NCI-H226 (cell line): Measurements from ENCODE around the gene GJC3.
"Not testable (repeated sequence)": the region's sequence is repeated elsewhere in the genome, so short reads cannot be mapped to it uniquely, and the experiment has no call there.

ENCODE experiments used
- DNase-seq: peaks from one replicate; pipeline ENCODE4 v3.0.0-alpha.2; 2015

The GJC3 gene

DNA sequence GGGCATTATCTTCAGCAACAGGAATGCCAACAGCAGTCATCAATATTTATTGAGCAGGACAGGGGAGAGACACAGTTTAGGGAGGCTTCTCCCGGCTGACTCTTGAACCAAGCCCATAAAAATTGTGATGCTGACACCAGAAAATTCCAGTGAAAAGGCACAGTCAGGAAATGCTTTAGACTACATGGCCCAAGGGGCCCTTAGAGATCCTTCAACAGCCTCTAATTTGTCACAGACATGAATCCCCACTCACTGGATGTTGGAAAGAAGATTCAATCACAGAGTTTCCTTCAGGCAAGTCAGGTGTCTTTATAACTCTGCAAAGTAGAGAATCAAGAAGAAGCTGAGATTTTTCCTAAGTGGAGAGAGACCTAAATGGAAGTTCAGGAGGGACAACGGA is 1.2 kb downstream of the GJC3 start:
- no peak for DNase-seq

- no peak for DNase-seq
These were observed 1.9 kb downstream of the GJC3 start for GRCh38 chr7:99927536-99927935.

GRCh38 chr7:99926321-99926720 is 3.1 kb downstream of the GJC3 start:
- DNase-seq, result no peak

DNA sequence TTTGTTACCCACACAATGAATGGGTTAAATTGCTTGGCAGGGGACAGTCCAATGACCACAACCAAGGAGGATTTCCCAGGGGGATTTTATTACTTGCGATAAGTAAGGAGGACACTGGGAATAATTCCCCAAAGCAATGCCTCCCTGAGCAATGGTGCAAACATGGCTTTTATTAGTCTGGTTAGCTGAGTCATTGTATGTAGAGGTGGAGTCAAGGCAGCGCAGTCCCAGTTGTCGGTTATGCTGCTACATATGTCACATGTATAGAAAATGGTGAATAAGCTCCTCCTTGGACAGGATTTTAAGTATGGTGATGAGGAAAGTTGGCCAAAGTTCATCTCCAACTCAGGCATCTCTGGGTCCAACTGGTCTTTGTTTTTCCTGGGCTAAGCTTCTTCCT is 6.2 kb downstream of the GJC3 start:
- DNase-seq, result no peak

GRCh38 chr7:99920149-99920548 is 9.3 kb downstream of the GJC3 start:
- DNase-seq, result no peak

DNA sequence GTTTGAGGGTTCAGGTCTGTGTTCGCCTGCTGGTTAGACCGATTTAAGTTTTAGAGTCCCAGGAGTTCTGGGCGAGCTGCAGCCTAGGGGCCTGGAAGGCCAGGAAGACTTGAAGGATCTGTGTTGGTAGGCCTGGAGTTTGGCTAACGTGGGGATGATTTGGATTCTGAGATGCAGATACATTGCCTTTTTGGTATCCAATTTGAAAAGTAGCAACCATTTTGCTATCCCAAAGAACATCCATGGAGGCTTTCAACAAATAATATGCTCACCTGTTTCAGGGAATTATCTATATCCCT is 9.7 kb downstream of the GJC3 start:
- DNase-seq, result no peak

DNA sequence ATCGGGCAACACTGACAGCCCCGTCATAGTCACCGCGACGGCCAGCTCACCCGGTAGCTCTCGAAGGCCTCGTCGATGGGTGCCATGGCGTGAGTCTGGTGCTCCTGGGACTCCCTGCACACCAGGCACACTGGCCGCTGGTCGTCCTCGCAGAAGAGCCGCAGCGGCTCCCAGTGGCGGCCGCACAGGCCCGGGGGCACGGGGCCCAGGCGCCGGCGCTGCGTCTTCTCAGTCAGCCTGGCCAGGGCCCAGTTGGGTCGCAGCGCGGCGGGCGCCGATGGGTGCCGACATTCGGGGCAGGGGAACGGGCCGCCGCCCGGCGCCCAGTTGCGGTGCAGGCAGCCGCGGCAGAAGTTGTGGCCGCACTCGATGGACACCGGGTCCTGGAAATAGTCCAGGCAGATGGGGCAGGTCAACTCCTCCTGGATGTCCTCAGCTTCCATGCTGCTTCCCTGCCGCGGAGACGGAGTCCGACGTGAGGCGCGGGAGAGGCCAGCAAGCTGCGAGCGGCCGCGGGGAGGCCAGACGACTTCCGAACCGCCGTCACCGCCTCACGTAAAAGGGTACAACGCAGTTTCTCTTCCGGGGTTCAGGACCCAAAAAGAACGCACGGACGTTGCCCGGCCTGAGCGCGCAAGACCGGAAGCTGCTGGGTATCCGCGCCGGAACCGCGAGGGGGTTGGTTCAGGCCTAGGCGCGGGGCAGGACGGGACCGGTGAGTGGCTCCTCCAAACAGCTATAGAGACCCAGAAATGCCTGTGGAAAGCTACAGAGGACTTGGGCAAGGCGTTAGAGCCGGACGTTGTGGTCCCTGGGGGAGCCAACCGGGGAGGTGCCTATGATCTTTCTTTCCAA is 10.2 kb downstream of the GJC3 start, which contains the start of gene TRIM4:
Gene TRIM4, minus strand, starts transcription at position 572 of the 855 bp plus-strand sequence. Its CDS starts 129 bp downstream, at position 443.
- peak; percentile 92 for DNase-seq

- DNase-seq, result no peak
These were observed 18.4 kb downstream of the GJC3 start for GRCh38 chr7:99910976-99911375.

- DNase-seq, result no peak
These were observed 27.8 kb downstream of the GJC3 start for GRCh38 chr7:99901581-99901980.

DNA sequence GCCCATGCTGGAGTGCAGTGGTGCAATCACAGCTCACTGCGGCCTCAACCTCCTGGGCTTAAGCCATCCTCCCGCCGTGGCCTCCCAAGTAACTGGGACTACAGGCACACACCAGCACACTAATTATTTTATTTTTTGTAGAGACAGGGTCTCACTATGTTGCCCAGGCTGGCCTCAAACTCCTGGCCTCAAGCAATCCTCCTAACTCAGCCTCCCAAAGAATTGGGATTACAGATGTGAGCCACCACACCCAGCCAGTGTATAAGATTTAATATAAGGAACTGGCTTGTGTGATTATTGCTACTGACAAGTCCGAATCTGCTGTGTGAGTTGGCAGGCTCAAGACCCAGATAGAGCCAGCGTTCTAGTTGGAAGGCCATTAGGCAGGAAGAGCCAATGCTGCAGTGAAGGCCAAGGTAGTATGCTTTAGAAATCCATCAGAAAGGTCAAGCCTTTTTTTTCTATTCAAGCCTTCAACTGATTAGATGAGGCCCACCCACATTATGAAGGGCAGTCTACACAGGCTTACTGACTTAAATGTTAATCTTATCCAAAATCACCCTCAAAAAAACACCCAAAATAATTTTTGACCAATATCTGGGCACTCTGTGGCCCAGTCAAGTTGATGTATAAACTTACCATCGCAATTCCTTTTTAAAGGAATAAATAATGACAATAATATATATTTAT is 29.4 kb downstream of the GJC3 start:
- DNase-seq, result no peak

DNA sequence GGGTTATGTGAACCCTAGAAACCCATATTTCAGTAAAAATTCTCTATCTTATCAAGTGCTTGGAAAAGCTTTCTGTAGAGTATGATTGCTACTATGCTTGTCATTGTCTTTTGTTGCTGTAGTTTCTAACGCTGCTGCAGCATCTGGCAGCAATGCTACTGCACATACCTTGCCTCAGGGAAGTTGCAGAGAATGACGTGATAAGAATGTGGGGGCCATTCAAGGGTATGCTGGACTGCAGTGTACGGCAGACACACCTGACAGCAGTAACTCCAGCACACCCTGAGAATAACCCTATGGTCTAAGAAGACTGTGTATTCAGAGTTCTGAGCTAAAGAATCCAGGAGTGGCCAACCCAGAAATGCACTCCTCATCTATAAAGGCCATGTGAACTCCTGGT is 30.6 kb downstream of the GJC3 start:
- DNase-seq, result no peak

DNA sequence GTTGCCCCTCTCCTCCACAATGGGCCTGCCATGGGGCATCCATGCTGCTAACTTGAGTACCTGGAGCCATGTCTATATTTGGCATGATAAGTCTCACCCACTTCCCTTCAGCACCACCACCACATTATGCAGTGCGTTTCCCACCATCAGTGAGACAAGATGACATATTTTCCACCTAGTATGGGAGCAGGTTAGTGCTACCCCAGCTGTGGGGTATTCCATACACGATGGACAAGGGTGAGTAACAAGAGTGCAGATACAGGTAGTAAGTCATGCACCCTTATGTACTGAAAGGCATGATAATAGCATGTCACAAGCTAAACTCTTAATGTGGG is 31.4 kb downstream of the GJC3 start:
- no peak for DNase-seq

GRCh38 chr7:99897322-99898022 is 31.9 kb downstream of the GJC3 start:
- DNase-seq, result no peak

- DNase-seq, result no peak
These were observed 34.7 kb downstream of the GJC3 start for GRCh38 chr7:99894738-99895137.

- no peak for DNase-seq
These were observed 36.1 kb downstream of the GJC3 start for GRCh38 chr7:99893280-99893679.

GRCh38 chr7:99890348-99890747 is 39.1 kb downstream of the GJC3 start:
- not testable (repeated sequence) for DNase-seq

- DNase-seq, result not testable (repeated sequence)
These were observed 41.1 kb downstream of the GJC3 start for GRCh38 chr7:99888366-99888765.

DNA sequence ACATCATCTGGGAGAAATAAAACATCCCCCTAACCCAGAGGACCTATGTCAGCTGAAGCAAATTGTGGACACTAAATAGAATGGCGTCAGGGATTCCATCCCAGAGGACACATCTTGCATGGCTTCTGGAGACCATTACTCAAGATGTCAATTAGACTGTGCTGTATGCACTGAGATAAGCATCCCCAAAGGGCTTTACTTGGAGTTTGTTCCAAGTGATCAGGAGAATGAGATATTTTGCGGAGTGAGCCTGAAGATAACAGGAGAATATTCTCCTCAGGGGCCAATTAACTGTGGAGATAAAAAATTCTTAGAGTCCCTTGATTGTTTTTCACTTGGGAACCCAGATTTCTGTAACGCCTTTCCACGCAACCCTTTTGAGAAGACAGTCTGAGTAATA is 48.0 kb downstream of the GJC3 start:
- no peak for DNase-seq

- no peak for DNase-seq
These were observed 52.5 kb downstream of the GJC3 start, which contains the start of gene OR2AE1 for GRCh38 chr7:99876933-99877332. Gene OR2AE1 (minus strand): TSS chr7:99877033. CDS start chr7:99877033, 0 bp downstream.

DNA sequence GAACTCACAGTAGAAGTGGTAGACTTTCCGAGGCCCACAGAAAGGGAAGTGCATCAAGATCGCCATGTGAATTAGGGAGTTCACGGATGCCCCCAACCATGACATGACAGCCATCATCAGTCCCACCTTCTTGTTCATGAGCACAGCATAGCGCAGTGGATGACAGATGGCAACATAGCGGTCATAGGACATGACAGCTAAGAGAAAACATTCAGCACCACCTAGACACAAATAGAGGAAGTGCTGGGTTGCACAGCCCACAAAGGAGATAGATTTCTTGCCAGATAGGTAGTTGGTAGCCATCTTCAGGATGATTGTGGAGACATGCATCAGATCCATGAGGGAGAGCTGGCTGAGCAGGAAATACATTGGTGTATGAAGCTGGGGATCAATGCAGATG is 52.9 kb downstream of the GJC3 start:
- DNase-seq, result no peak
